ENCODE measurements around the gene ARHGAP15.

The ARHGAP15 gene

DNA sequence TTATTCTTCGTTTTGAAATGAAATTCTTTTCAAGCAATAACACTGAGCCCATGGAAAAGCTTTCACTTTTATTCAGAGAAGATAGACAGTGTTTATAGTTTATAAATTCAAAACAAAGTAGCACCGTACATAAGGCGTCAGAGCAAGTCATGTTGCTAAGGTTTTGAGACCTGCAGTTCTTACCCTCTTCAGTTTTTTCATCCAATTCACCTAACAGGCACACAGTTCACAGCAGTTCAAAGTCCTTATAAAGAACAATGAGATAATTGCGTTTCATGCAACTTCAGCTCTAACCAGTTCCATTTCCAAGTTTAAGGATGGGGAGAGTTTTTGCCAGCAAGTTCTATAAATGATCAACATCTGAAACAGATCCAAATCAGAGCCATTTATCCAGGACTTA, 96.7 kb downstream of the ARHGAP15 start:
- Histone ChIP-seq H3K9me2 (replicated peaks; ENCODE audit: insufficient read depth, low read length) (no peaks in the 10 kb centered on the region), H3K4me3 (ENCODE audit: insufficient read depth, low read length, poor library complexity, severe bottlenecking) (no peak overlapping the region), H3F3A (ENCODE audit: insufficient read depth) (no peaks in the 10 kb centered on the region), H3K4me2 (ENCODE audit: low read depth, low read length, poor library complexity, severe bottlenecking) (no peak overlapping the region), H3K9me3 (ENCODE audit: insufficient read depth, low read length) (no peaks in the 10 kb centered on the region), H3K27ac (ENCODE audit: low read depth, low read length) (no peak overlapping the region), H2AFZ (ENCODE audit: low read depth, low read length, severe bottlenecking) (no peak overlapping the region), H3K9ac (ENCODE audit: low read length) (no peak overlapping the region), H3K36me3 (ENCODE audit: low read length) (peaks cover 7% of the 10 kb centered on the region; the same call in 1 of the 2 replicates), H3K27me3 (ENCODE audit: low read length) (no peaks in the 10 kb centered on the region), H4K20me1 (ENCODE audit: low read depth, low read length) (no peaks in the 10 kb centered on the region), H3K79me2 (ENCODE audit: insufficient read depth, low read length) (no peaks in the 10 kb centered on the region)
- no peak for TF ChIP-seq EZH2phosphoT487 (conservative IDR thresholded peaks at IDR 0.05; ENCODE audit: low read length)
- TF ChIP-seq CTCF (IDR thresholded peaks at IDR 0.05; ENCODE audit: insufficient read depth, low read length, poor library complexity, severe bottlenecking), result no peak

DNA sequence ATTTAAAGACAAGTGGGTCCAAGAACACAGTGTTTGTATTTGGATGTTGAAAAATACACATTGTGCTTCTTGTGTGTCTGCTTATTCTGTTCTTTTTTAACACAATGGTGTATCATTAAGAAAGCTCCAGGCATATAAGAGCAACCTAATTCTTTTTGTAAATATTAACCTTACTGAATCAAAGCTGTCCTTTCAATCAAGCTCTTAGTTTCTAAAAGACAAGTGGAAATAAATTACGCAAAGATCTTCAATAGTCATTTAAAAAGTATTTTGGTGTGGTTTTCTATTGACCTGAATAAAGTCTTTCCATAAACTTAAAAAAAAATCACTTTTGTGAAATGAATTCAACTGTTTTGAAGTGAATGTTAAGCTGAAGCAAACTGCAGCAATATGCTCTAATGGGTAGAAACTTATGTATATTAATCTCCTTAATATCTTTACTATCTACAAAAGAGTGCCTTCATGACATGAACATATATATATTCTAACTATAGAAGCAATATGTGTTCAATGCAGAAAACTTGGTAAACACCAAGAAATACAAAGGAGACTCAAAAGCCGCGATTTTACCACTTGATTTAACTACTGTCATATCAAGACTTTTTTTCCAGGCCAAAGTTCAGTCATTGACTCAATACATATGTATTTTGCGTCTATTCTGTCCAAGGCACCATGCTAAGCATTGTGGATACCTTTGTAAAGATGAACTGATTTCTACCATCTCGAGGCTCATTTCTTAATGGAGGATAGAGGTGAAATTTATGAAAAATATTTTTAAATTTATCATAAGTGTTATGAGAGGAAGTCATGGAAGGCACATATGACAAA, 97.7 kb downstream of the ARHGAP15 start:
- Histone ChIP-seq H3F3A (ENCODE audit: insufficient read depth) (no peaks in the 10 kb centered on the region), H3K4me2 (ENCODE audit: low read depth, low read length, poor library complexity, severe bottlenecking) (no peak overlapping the region), H3K27ac (ENCODE audit: low read depth, low read length) (no peak overlapping the region), H2AFZ (ENCODE audit: low read depth, low read length, severe bottlenecking) (no peak overlapping the region), H4K20me1 (ENCODE audit: low read depth, low read length) (no peaks in the 10 kb centered on the region), H3K27me3 (ENCODE audit: low read length) (no peaks in the 10 kb centered on the region), H3K9me2 (replicated peaks; ENCODE audit: insufficient read depth, low read length) (no peaks in the 10 kb centered on the region), H3K9me3 (ENCODE audit: insufficient read depth, low read length) (no peaks in the 10 kb centered on the region), H3K36me3 (ENCODE audit: low read length) (peaks cover 7% of the 10 kb centered on the region; the same call in 1 of the 2 replicates), H3K79me2 (ENCODE audit: insufficient read depth, low read length) (no peaks in the 10 kb centered on the region), H3K4me3 (ENCODE audit: insufficient read depth, low read length, poor library complexity, severe bottlenecking) (no peak overlapping the region), H3K9ac (ENCODE audit: low read length) (no peak overlapping the region)
- no peak for TF ChIP-seq CTCF (IDR thresholded peaks at IDR 0.05; ENCODE audit: insufficient read depth, low read length, poor library complexity, severe bottlenecking)

DNA sequence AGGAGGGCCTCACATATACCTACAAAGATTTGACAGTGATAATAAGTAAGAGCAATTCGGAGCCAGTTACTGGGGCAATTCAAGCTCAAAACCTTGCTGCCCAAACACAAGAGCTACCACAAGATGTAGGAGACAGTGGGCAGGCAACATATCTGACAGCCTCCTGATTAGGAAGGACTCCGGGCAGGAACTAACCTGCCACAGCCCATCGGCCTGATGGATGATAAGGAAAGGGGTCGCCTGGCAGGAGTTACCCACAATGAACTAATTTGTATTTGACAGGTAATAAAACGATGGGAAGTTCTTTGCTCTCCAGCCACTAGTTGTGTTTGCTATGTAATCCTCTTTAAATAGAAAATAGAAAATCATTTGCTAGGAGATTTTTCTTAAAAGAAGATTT, 100.2 kb downstream of the ARHGAP15 start:
- Histone ChIP-seq H4K20me1 (ENCODE audit: low read depth, low read length) (no peaks in the 10 kb centered on the region), H3K9ac (ENCODE audit: low read length) (no peak overlapping the region), H3K36me3 (ENCODE audit: low read length) (peaks cover 17% of the 10 kb centered on the region; the same call in 1 of the 2 replicates), H3K4me3 (ENCODE audit: insufficient read depth, low read length, poor library complexity, severe bottlenecking) (no peak overlapping the region), H3F3A (ENCODE audit: insufficient read depth) (no peaks in the 10 kb centered on the region), H2AFZ (ENCODE audit: low read depth, low read length, severe bottlenecking) (no peak overlapping the region), H3K9me3 (ENCODE audit: insufficient read depth, low read length) (no peaks in the 10 kb centered on the region), H3K79me2 (ENCODE audit: insufficient read depth, low read length) (no peaks in the 10 kb centered on the region), H3K27ac (ENCODE audit: low read depth, low read length) (no peak overlapping the region), H3K9me2 (replicated peaks; ENCODE audit: insufficient read depth, low read length) (no peaks in the 10 kb centered on the region), H3K4me2 (ENCODE audit: low read depth, low read length, poor library complexity, severe bottlenecking) (no peak overlapping the region), H3K27me3 (ENCODE audit: low read length) (no peaks in the 10 kb centered on the region)
- TF ChIP-seq EZH2phosphoT487 (conservative IDR thresholded peaks at IDR 0.05; ENCODE audit: low read length) (no peak), CTCF (IDR thresholded peaks at IDR 0.05; ENCODE audit: insufficient read depth, low read length, poor library complexity, severe bottlenecking) (no peak)

Data from SU-DHL-6 (cell line).